Epidermal melanocyte (primary cell): Measurements from ENCODE around the gene FYN.
"Not testable (repeated sequence)": the region's sequence is repeated elsewhere in the genome, so short reads cannot be mapped to it uniquely, and the experiment has no call there.

ENCODE experiments used
- DNase-seq: peaks from one replicate; pipeline ENCODE4 v3.0.0; 2011; ENCODE audit warnings: low spot score; ENCODE audit not compliant: insufficient read length

Gene FYN

DNA sequence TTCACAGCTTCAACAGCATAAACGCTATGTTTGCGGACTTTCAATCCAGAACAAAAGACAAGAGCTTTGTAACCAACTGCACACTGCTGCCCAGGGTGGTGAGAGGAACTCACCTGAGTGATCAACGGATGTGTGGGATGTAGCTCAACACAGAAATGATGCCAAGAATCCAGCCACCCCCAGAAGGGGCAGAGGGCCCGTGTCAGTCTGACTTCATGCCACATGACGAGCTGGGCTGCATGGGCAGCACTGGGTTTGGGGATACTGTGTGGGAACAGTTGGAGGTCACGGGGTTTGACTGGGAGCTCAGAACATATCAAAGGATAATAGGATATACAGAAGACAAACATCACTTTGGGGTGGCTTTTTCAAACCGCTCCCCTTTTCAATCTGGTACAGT is 188.2 kb downstream of the FYN start:
- DNase-seq: no peak

DNA sequence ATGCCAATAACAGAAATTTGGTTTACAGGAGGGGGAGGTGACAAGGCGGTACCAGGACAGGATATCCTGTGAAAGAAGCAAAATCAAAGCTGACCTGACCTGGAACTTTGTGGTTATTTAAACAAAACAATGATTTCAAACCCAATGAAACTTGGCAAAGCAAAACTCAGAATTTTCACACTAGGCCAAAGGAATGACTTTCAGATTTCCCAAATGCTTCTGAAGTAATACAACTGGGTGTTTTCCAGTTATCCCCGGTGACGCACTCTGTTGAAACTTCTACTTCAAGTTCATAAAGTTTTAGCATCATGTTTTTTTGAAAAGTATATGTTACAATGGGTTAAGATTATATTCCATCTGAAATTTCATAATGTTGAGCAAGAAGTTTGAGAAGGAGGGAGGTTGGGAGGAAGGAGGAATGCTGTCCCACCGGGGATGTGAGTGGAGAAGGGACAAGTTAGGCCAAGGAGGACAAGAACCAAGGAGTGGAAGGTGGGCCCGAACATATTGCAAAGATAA is 189.4 kb downstream of the FYN start:
- no peak for DNase-seq

DNA sequence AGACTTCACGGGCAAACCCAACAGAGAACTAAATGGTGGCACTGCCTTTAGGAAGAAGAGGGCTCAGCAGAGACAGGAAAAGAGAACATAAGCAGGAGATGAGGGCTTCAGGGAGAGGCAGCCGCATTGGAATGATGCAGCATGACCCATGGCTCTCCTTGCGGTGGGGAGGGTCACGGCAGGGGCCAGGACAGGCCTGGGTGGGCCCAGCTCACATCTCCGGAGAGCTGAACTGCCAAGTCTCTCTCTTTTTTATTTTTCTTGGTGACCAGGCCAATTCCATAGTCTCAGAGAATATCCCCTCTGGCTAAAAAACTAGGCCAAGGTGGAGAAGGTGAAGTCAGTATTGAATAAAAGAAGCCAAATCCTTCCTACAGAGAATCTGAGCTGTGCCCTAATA is 190.1 kb downstream of the FYN start:
- DNase-seq: no peak

- DNase-seq: no peak
Measured at GRCh38 chr6:111681860-111682259, 191.4 kb downstream of the FYN start.

GRCh38 chr6:111680811-111681609 is 192.2 kb downstream of the FYN start:
- not testable (repeated sequence) for DNase-seq

GRCh38 chr6:111680015-111680712 is 193.1 kb downstream of the FYN start:
- no peak for DNase-seq

- no peak for DNase-seq
Measured at GRCh38 chr6:111679126-111679858, 194.0 kb downstream of the FYN start.

GRCh38 chr6:111677249-111677990 is 195.8 kb downstream of the FYN start:
- no peak for DNase-seq

- no peak for DNase-seq
Measured at GRCh38 chr6:111676383-111676782, 196.9 kb downstream of the FYN start.

- no peak for DNase-seq
Measured at GRCh38 chr6:111674883-111675282, 198.4 kb downstream of the FYN start.

GRCh38 chr6:111674413-111674812 is 198.8 kb downstream of the FYN start:
- no peak for DNase-seq

DNA sequence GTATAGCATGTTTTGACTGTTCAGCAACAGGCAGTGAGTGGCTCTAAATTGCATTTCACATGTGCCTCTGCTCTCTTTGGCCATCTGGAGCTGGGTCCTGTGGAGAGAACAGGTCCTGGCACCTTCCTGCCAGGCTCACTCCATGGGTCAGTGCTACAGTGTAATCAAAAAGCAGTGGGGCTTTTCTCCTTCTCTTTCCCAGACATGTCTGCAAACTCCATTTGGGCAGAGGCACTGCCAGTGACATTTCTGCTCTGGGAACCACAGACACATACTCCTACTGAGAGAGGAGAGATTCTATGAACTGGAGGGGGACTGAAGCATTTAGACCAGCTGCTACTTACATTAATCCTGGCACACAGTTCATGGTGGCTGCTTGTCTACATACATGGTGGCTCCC is 199.3 kb downstream of the FYN start:
- DNase-seq: no peak

GRCh38 chr6:111673532-111673931 is 199.7 kb downstream of the FYN start:
- DNase-seq: no peak

- DNase-seq: no peak
Measured at GRCh38 chr6:111672761-111673450, 200.3 kb downstream of the FYN start.

GRCh38 chr6:111669326-111669725 is 203.9 kb downstream of the FYN start:
- DNase-seq: no peak

DNA sequence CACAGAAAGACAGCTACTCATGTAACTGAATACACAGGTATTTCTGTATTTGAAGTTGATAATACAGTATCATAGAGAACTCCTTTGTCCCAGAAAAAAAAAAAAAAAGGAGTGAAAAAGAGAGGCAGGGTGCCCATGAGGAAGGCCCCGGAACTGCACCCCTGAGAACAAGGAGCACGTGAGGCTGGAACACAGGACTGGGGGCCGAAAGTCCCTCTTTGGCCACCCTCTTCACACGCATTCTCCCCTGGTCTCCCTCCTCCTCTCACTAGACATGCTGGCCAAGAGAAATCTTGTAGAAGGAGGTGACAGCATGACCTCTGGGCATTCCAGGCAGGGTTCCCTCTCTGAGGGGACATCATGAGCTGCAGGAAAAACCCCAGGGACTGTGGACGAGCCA is 204.8 kb downstream of the FYN start:
- DNase-seq: no peak

- no peak for DNase-seq
Measured at GRCh38 chr6:111667931-111668330, 205.3 kb downstream of the FYN start.

- no peak for DNase-seq
Measured at GRCh38 chr6:111666847-111667246, 206.4 kb downstream of the FYN start.

DNA sequence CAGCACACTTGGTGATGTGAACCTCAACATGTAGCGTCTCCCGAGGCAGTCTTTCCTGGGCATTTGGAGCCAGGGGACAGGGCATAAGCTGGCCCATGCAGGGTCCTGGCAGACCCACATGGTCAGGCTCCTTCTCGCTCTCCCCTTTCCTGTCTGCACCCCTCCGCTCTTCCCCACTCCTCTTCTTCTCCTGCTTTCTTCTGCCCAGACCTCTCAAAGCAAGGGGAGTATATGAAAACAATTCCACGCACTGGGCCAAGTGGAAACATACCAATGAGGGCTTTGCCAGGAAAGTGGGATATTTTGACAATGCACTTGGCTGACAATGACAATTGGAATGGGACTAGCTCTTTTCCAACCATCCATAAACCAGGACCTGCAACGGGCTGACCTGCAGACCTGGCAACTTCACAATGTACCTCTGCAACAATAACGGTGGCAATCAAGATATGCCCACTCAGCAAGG is 208.7 kb downstream of the FYN start:
- DNase-seq: no peak

DNA sequence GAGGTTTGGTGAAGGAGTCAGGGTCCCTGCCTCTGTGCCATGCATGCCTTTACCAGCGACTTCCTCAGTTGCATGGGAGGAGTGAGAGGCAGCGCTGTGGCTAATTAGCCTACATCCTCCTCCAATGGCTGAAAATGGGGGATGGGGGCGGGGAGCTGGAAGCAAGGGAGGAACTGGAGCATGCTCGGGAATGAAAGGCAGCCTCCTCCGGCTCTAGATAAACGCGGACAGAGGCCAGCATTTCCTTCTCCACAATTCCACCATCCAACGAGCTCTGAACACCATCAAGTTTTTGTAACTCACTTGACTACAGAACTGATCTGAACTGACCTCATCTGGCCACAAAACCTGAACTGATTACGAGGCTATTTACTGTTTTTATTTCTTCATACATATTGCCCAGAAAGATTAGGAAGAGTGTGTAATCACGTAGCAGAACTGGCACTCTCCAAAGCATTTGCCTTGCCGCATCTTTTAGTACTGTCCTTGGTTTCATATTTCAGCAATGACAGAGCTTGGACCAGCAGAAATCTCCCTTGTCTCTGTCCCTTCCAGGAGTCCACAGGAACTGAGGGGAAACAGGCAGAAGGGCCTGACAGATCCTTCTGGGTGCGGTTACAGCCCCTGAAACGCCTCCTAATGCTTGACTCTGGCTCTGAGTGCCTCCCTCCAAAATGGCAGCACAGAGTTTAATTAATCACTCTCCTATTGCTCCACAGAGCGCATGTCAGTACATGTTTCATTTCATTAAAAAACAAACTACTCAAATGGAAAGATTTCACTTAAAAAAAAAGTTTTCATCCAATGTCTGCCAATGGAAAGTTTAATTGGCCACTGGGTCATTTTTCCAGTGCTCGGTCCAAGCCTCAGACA is 209.3 kb downstream of the FYN start:
- DNase-seq: peak; percentile 68
